MCF 10A (cell line): ENCODE measurements around the gene PHLPP1. TPM values are rescaled to one million over a fixed set of nuclear protein-coding genes. Genes with fewer than 3 reads are reported as not detected.

ENCODE experiments used
- BruUV-seq: library from RNA; stranded (reverse); fragments of 400-500 nt; replicated peaks from 2 replicates; lab custom pipeline; 2021; lab: Mats Ljungman, UMichigan
- CTCF ChIA-PET: fragments of 300-600 bp; sonication (Branson Sonifier 250); formaldehyde crosslinking; extraction: SDS; loops from one replicate; lab custom pipeline; 2021; ENCODE audit warnings: antibody characterized with exemption, inconsistent platforms; lab: Yijun Ruan, JAX
- POLR2A ChIA-PET: fragments of 300-600, 350-650 bp; sonication (Branson Sonifier 250); formaldehyde crosslinking; extraction: SDS; loops from one replicate; lab custom pipeline; 2020; ENCODE audit warnings: antibody characterized with exemption, inconsistent platforms; lab: Yijun Ruan, JAX
- DNase-seq: peaks from one replicate; pipeline ENCODE4 v3.0.0-alpha.2; 2018; ENCODE audit not compliant: unreplicated experiment
- H3K27ac Mint-ChIP-seq: one replicate; pipeline ENCODE4 v1.8.0; 2022; ENCODE audit warnings: mild to moderate bottlenecking, low read depth, mixed read lengths; ENCODE audit not compliant: unreplicated experiment
- H3K27me3 Mint-ChIP-seq: one replicate; pipeline ENCODE4 v1.8.0; 2022; ENCODE audit warnings: mixed read lengths; ENCODE audit not compliant: insufficient read depth, unreplicated experiment
- H3K36me3 Mint-ChIP-seq: one replicate; pipeline ENCODE4 v1.8.0; 2022; ENCODE audit warnings: mild to moderate bottlenecking, moderate library complexity, mixed read lengths; ENCODE audit not compliant: insufficient read depth, unreplicated experiment
- H3K4me1 Mint-ChIP-seq: one replicate; pipeline ENCODE4 v1.8.0; 2022; ENCODE audit warnings: mixed read lengths; ENCODE audit not compliant: insufficient read depth, unreplicated experiment
- H3K4me3 Mint-ChIP-seq: one replicate; pipeline ENCODE4 v1.8.0; 2022; ENCODE audit warnings: mild to moderate bottlenecking, moderate library complexity, mixed read lengths; ENCODE audit not compliant: unreplicated experiment
- H3K9me3 Mint-ChIP-seq: one replicate; pipeline ENCODE4 v1.8.0; 2022; ENCODE audit warnings: mixed read lengths; ENCODE audit not compliant: unreplicated experiment
- CTCF ChIP-seq: fragments of 200-600 bp; IDR thresholded peaks from one replicate; pipeline ENCODE4 v1.8.0; 2022; ENCODE audit warnings: antibody characterized with exemption, mild to moderate bottlenecking; ENCODE audit not compliant: unreplicated experiment
- intact Hi-C: fragments of 100-400 bp; cut with micrococcal nuclease; formaldehyde crosslinking; loops from 2 replicates; pipeline ENCODE4 v1.14.1; 2022
- total RNA-seq: library from RNA; stranded (reverse); gene quantifications from 2 replicates; pipeline ENCODE4 v1.2.3, GENCODE V29; 2022

The PHLPP1 gene
- total RNA-seq, 1 experiment from 2014 or later: 13.1 TPM

- DNase-seq: no peak
- no peaks in the 10 kb centered on the region for H3K27me3 Mint-ChIP-seq
- POLR2A ChIA-PET: interaction anchor here (1.0 to 2.6 kb wide), 2 partner anchors 8 to 11 kb away, joined by 7 to 8 read pairs; no protein-coding TSS in a partner anchor
- peaks cover 6% of the 10 kb centered on the region for H3K4me1 Mint-ChIP-seq
- H3K9me3 Mint-ChIP-seq: no peaks in the 10 kb centered on the region
- H3K27ac Mint-ChIP-seq: no peak overlapping the region
- CTCF ChIA-PET: interaction anchor here (0.7 to 1.2 kb wide), 3 partner anchors 12 to 14 kb away, joined by 3 to 4 read pairs (median 3); no protein-coding TSS in a partner anchor
- H3K4me3 Mint-ChIP-seq: no peak overlapping the region
- H3K36me3 Mint-ChIP-seq: no peaks in the 10 kb centered on the region
- no peak for TF ChIP-seq CTCF
- BruUV-seq: no TSS peak
- intact Hi-C loops: no loop called here
These were observed 12.9 kb downstream of the PHLPP1 start for GRCh38 chr18:62728254-62728653.

GRCh38 chr18:62729487-62730386 lies 14.4 kb downstream of the PHLPP1 start:
- Mint-ChIP-seq H3K4me1 (peaks cover 1% of the 10 kb centered on the region), H3K27me3 (no peaks in the 10 kb centered on the region), H3K4me3 (no peak overlapping the region), H3K36me3 (no peaks in the 10 kb centered on the region), H3K9me3 (no peaks in the 10 kb centered on the region), H3K27ac (no peak overlapping the region)
- BruUV-seq: no TSS peak
- TF ChIP-seq CTCF: no peak
- DNase-seq: no peak
- CTCF ChIA-PET: interaction anchor here (0.6 kb wide), 1 partner anchor 227 kb away, joined by 4 read pairs; no protein-coding TSS in a partner anchor
- POLR2A ChIA-PET: interaction anchor here (1.2 to 2.6 kb wide), 2 partner anchors 10 to 12 kb away, joined by 3 to 8 read pairs; no protein-coding TSS in a partner anchor
- intact Hi-C loops: no loop called here

GRCh38 chr18:62730941-62731340 lies 15.6 kb downstream of the PHLPP1 start:
- Mint-ChIP-seq H3K27ac (no peak overlapping the region), H3K4me1 (no peaks in the 10 kb centered on the region), H3K9me3 (no peaks in the 10 kb centered on the region), H3K27me3 (no peaks in the 10 kb centered on the region), H3K36me3 (no peaks in the 10 kb centered on the region), H3K4me3 (no peak overlapping the region)
- no TSS peak for BruUV-seq
- DNase-seq: peak; percentile 20
- POLR2A ChIA-PET: interaction anchor here (1.4 kb wide), 1 partner anchor 35 kb away, joined by 4 read pairs; no protein-coding TSS in a partner anchor
- no peak for TF ChIP-seq CTCF
- intact Hi-C loops: no loop called here
- CTCF ChIA-PET: interaction anchor here (0.6 kb wide), 2 partner anchors 9 to 87 kb away, joined by 3 to 4 read pairs; no protein-coding TSS in a partner anchor

- Mint-ChIP-seq H3K4me1 (peaks cover 13% of the 10 kb centered on the region), H3K36me3 (no peaks in the 10 kb centered on the region), H3K4me3 (no peak overlapping the region), H3K27me3 (no peaks in the 10 kb centered on the region), H3K27ac (no peak overlapping the region), H3K9me3 (no peaks in the 10 kb centered on the region)
- no peak for TF ChIP-seq CTCF
- ChIA-PET CTCF (no interaction called here), POLR2A (interaction anchor here (1.3 to 1.7 kb wide), 2 partner anchors 9 to 15 kb away, joined by 3 to 9 read pairs; no protein-coding TSS in a partner anchor)
- intact Hi-C loops: no loop called here
- DNase-seq: no peak
- no TSS peak for BruUV-seq
These were observed 17.3 kb downstream of the PHLPP1 start for GRCh38 chr18:62732617-62733016.
